Erythroblast (primary cell): ENCODE measurements around the gene GRIP1.

Experiments used
- GATA1 ChIP-seq: IDR thresholded peaks from 2 replicates; pipeline ENCODE4 v1.6.1; 2011; ENCODE audit warnings: low read depth, mild to moderate bottlenecking, control low read depth, low read length, moderate library complexity
- POLR2A ChIP-seq: IDR thresholded peaks from 2 replicates; pipeline ENCODE4 v1.6.1; 2011; ENCODE audit warnings: mild to moderate bottlenecking, low read length

DNA sequence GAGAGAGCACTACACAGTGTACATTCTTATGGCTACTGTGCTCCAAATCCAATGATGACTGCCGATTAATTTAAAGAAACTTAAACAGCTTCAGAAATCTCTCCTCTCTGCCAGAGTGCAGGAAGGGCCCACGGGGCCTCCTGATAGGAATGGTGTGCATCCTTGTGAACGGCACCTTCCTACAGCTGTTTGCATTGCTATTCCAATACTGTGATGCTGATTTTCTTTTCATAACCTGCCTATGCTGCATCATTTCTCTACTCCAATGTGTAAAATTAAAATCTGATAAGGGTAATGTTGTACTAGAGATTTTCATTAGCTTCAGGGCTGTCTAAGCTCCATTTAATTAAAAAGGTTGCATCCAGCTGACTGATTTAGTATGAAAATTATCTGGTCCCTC, 217.5 kb downstream of the GRIP1 start:
- TF ChIP-seq POLR2A = no peak
- TF ChIP-seq GATA1 = no peak
